HepG2 (cell line): ENCODE data around the gene PRKAR2B. TPM values are rescaled to one million over a fixed set of nuclear protein-coding genes. Genes with fewer than 3 reads are reported as not detected.

Source experiments
- HOXA3 ChIP-seq: sonication (generic); formaldehyde crosslinking; IDR thresholded peaks from 2 replicates; pipeline ENCODE4 v1.5.0; 2020; ENCODE audit warnings: missing genetic modification reagents
- MIXL1 ChIP-seq: IDR thresholded peaks from 2 replicates; pipeline ENCODE4 v1.6.1; 2016
- SYNCRIP ChIP-seq: fragments of 200-400 bp; formaldehyde crosslinking; IDR thresholded peaks from 2 replicates; pipeline ENCODE4 v1.6.1; 2018; ENCODE audit warnings: mild to moderate bottlenecking, low read depth, low read length; ENCODE audit not compliant: insufficient read depth
- ZKSCAN5 ChIP-seq: sonication (generic); formaldehyde crosslinking; IDR thresholded peaks from 2 replicates; pipeline ENCODE4 v1.5.1; 2020; ENCODE audit warnings: mild to moderate bottlenecking, missing genetic modification reagents
- ZNF296 ChIP-seq: sonication (generic); formaldehyde crosslinking; conservative IDR thresholded peaks from 2 replicates; pipeline ENCODE4 v1.5.0; 2020; ENCODE audit warnings: mild to moderate bottlenecking, missing genetic modification reagents
- ZNF558 ChIP-seq: sonication (generic); formaldehyde crosslinking; IDR thresholded peaks from 2 replicates; pipeline ENCODE4 v1.9.0; 2022; ENCODE audit warnings: mild to moderate bottlenecking, missing genetic modification reagents, borderline replicate concordance
- ZSCAN20 ChIP-seq: sonication (generic); formaldehyde crosslinking; IDR thresholded peaks from 2 replicates; pipeline ENCODE4 v1.4.0; 2020; ENCODE audit warnings: missing genetic modification reagents, mild to moderate bottlenecking, borderline replicate concordance
- polyA plus RNA-seq, 8 experiments: library from polyadenylated mRNA; depleted of rRNA in 3 of 8; stranded (reverse) in 7 of 8; unstranded in 1 of 8; fragments of >200 nt; fragmentation: Illumina TruSeq in 4 of 8; extraction: Trizol in 4 of 8; gene quantifications; 2 replicates each; pipeline versions ENCODE4 v1.2.1 to v1.2.3, GENCODE V29; 2011 to 2016; ENCODE audit warnings: low read depth in 4 of 8, missing spikeins in 1 of 8, mixed read lengths in 1 of 8; ENCODE audit not compliant: insufficient read depth in 1 of 8
- total RNA-seq, 5 experiments: library from RNA; depleted of rRNA; stranded (reverse); fragments of >200 nt; fragmentation: Illumina TruSeq; extraction: Trizol; gene quantifications; 2 replicates each; pipeline ENCODE4 v1.2.3, GENCODE V29; 2016; ENCODE audit warnings: low read depth in 1 of 5
- TF ChIP-seq, protein P1 (sequence below): sonication (generic); formaldehyde crosslinking; IDR thresholded peaks from 2 replicates; pipeline ENCODE4 v1.4.0; 2020; ENCODE audit warnings: low read depth, missing genetic modification reagents
- TF ChIP-seq, protein P2 (sequence below): sonication (generic); formaldehyde crosslinking; IDR thresholded peaks from 2 replicates; pipeline ENCODE4 v1.4.0; 2020; ENCODE audit warnings: missing genetic modification reagents, borderline replicate concordance
- TF ChIP-seq, protein P3 (sequence below): sonication (generic); formaldehyde crosslinking; IDR thresholded peaks from 2 replicates; pipeline ENCODE4 v1.4.0; 2020; ENCODE audit warnings: missing genetic modification reagents
- TF ChIP-seq, protein P4 (sequence below): IDR thresholded peaks from 2 replicates; pipeline ENCODE4 v1.6.1; 2016
- TF ChIP-seq, protein P5 (sequence below): sonication (generic); formaldehyde crosslinking; IDR thresholded peaks from 2 replicates; pipeline ENCODE4 v1.4.0; 2020; ENCODE audit warnings: missing genetic modification reagents; ENCODE audit errors: not compliant biosample characterization
- TF ChIP-seq, protein P6 (sequence below): sonication (generic); formaldehyde crosslinking; IDR thresholded peaks from 2 replicates; pipeline ENCODE4 v1.4.0; 2020; ENCODE audit warnings: mild to moderate bottlenecking, missing genetic modification reagents

The PRKAR2B gene
- total and polyA plus RNA-seq, 2 of the 13 experiments (the other 11 are each of a cell fraction or from before 2014, with no cell fraction given): not detected

DNA sequence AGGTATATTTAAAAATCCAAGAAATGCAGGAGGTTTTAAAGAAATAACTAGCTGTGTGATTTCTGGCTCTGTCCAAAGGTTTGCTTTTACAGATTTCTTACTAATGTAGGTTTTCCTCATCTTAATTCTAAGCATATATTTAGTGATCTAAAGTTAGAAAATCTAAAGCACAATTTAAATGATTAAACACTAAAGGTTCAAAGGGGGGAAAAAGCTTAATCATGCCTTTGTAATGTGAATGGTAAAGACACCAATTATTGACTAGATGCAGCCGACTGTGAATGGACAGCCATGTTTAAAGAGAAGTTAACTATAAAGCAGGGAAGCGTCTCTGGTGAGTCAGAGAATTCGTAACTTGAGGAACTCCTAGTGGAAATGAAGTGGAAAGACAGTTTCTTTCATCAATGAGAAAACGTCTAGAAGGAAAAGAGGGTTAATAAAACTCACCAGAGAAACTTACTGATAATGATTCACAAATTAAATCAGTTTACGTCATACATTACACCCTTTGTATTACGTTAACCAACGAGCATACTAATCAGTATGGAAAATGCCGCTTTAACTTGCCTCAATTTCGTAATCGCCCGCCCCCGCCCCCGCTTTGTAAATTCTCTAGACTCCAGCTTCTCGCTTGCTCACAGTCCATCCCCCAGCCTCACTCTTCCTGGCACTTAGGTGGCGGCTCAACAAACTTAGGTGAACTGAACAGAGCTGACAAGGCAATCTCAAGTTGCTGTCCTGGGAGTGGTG, 123.2 kb downstream of the PRKAR2B start (continued):
- TF ChIP-seq, protein P1, sequence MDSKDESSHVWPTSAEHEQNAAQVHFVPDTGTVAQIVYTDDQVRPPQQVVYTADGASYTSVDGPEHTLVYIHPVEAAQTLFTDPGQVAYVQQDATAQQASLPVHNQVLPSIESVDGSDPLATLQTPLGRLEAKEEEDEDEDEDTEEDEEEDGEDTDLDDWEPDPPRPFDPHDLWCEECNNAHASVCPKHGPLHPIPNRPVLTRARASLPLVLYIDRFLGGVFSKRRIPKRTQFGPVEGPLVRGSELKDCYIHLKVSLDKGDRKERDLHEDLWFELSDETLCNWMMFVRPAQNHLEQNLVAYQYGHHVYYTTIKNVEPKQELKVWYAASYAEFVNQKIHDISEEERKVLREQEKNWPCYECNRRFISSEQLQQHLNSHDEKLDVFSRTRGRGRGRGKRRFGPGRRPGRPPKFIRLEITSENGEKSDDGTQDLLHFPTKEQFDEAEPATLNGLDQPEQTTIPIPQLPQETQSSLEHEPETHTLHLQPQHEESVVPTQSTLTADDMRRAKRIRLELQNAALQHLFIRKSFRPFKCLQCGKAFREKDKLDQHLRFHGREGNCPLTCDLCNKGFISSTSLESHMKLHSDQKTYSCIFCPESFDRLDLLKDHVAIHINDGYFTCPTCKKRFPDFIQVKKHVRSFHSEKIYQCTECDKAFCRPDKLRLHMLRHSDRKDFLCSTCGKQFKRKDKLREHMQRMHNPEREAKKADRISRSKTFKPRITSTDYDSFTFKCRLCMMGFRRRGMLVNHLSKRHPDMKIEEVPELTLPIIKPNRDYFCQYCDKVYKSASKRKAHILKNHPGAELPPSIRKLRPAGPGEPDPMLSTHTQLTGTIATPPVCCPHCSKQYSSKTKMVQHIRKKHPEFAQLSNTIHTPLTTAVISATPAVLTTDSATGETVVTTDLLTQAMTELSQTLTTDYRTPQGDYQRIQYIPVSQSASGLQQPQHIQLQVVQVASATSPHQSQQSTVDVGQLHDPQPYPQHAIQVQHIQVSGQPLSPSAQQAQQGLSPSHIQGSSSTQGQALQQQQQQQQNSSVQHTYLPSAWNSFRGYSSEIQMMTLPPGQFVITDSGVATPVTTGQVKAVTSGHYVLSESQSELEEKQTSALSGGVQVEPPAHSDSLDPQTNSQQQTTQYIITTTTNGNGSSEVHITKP: no peak
- TF ChIP-seq SYNCRIP (no peak), ZNF296 (no peak), ZNF558 (CRISPR knock-in tag) (0 out of 2 replicates have a peak, but pooled peaks have one; percentile 47), MIXL1 (0 out of 2 replicates have a peak, but pooled peaks have one; percentile 45), ZKSCAN5 (no peak), ZSCAN20 (CRISPR knock-in tag) (no peak), HOXA3 (CRISPR knock-in tag) (peak; percentile 13; the same call in 1 of the 2 replicates)
- TF ChIP-seq, protein P2, sequence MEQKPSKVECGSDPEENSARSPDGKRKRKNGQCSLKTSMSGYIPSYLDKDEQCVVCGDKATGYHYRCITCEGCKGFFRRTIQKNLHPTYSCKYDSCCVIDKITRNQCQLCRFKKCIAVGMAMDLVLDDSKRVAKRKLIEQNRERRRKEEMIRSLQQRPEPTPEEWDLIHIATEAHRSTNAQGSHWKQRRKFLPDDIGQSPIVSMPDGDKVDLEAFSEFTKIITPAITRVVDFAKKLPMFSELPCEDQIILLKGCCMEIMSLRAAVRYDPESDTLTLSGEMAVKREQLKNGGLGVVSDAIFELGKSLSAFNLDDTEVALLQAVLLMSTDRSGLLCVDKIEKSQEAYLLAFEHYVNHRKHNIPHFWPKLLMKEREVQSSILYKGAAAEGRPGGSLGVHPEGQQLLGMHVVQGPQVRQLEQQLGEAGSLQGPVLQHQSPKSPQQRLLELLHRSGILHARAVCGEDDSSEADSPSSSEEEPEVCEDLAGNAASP (CRISPR knock-in tag): no peak
- TF ChIP-seq, protein P3, sequence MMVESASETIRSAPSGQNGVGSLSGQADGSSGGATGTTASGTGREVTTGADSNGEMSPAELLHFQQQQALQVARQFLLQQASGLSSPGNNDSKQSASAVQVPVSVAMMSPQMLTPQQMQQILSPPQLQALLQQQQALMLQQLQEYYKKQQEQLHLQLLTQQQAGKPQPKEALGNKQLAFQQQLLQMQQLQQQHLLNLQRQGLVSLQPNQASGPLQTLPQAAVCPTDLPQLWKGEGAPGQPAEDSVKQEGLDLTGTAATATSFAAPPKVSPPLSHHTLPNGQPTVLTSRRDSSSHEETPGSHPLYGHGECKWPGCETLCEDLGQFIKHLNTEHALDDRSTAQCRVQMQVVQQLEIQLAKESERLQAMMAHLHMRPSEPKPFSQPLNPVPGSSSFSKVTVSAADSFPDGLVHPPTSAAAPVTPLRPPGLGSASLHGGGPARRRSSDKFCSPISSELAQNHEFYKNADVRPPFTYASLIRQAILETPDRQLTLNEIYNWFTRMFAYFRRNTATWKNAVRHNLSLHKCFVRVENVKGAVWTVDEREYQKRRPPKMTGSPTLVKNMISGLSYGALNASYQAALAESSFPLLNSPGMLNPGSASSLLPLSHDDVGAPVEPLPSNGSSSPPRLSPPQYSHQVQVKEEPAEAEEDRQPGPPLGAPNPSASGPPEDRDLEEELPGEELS: no peak
- TF ChIP-seq, protein P4, sequence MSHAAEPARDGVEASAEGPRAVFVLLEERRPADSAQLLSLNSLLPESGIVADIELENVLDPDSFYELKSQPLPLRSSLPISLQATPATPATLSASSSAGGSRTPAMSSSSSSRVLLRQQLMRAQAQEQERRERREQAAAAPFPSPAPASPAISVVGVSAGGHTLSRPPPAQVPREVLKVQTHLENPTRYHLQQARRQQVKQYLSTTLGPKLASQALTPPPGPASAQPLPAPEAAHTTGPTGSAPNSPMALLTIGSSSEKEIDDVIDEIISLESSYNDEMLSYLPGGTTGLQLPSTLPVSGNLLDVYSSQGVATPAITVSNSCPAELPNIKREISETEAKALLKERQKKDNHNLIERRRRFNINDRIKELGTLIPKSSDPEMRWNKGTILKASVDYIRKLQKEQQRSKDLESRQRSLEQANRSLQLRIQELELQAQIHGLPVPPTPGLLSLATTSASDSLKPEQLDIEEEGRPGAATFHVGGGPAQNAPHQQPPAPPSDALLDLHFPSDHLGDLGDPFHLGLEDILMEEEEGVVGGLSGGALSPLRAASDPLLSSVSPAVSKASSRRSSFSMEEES: 0 out of 2 replicates have a peak, but pooled peaks have one; percentile 4
- TF ChIP-seq, protein P5, sequence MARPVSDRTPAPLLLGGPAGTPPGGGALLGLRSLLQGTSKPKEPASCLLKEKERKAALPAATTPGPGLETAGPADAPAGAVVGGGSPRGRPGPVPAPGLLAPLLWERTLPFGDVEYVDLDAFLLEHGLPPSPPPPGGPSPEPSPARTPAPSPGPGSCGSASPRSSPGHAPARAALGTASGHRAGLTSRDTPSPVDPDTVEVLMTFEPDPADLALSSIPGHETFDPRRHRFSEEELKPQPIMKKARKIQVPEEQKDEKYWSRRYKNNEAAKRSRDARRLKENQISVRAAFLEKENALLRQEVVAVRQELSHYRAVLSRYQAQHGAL (CRISPR knock-in tag): no peak
- TF ChIP-seq, protein P6, sequence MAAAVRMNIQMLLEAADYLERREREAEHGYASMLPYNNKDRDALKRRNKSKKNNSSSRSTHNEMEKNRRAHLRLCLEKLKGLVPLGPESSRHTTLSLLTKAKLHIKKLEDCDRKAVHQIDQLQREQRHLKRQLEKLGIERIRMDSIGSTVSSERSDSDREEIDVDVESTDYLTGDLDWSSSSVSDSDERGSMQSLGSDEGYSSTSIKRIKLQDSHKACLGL (CRISPR knock-in tag): no peak
